Naive B cell (primary cell): Measurements from ENCODE around the gene BUB1. TPM values are rescaled to one million over a fixed set of nuclear protein-coding genes. Genes with fewer than 3 reads are reported as not detected.
"Not testable (repeated sequence)": the region's sequence is repeated elsewhere in the genome, so short reads cannot be mapped to it uniquely, and the experiment has no call there.

Source experiments
- ATAC-seq, 2 donors: fragments of 150-1000 bp; cut with Tn5 transposase; 2 replicates each; pipeline ENCODE4 v1.10.0; 2021; ENCODE audit warnings: low read depth in 2 of 2, mild to moderate bottlenecking in 2 of 2, moderate library complexity in 2 of 2
- DNase-seq: peaks from one replicate; pipeline ENCODE4 v3.0.0; 2022
- H3K27ac Mint-ChIP-seq, 6 donors: one replicate each; pipeline ENCODE4 v1.8.0; 2020 to 2022; ENCODE audit warnings: mild to moderate bottlenecking in 6 of 6, mixed read lengths in 6 of 6, moderate library complexity in 5 of 6, inconsistent platforms in 2 of 6
- H3K27me3 Mint-ChIP-seq, 3 donors: one replicate each; pipeline ENCODE4 v1.8.0; 2021 to 2022; ENCODE audit warnings: mixed read lengths in 3 of 3, mild to moderate bottlenecking in 1 of 3
- H3K36me3 Mint-ChIP-seq, 2 donors: one replicate each; pipeline ENCODE4 v1.8.0; 2020 to 2022; ENCODE audit warnings: mixed read lengths in 2 of 2, inconsistent platforms in 1 of 2, mild to moderate bottlenecking in 1 of 2
- H3K4me1 Mint-ChIP-seq, 3 donors: one replicate each; pipeline ENCODE4 v1.8.0; 2020 to 2022; ENCODE audit warnings: mixed read lengths in 3 of 3, inconsistent platforms in 1 of 3, mild to moderate bottlenecking in 1 of 3, moderate library complexity in 1 of 3
- H3K4me3 Mint-ChIP-seq, 8 donors: one replicate each; pipeline ENCODE4 v1.8.0; 2020 to 2022; ENCODE audit warnings: mild to moderate bottlenecking in 8 of 8, mixed read lengths in 8 of 8, moderate library complexity in 8 of 8, inconsistent platforms in 2 of 8
- H3K9me3 Mint-ChIP-seq, 7 donors: one replicate each; pipeline ENCODE4 v1.8.0; 2020 to 2022; ENCODE audit warnings: mixed read lengths in 7 of 7, mild to moderate bottlenecking in 5 of 7, inconsistent platforms in 2 of 7, moderate library complexity in 1 of 7
- polyA plus RNA-seq, 6 donors: library from polyadenylated mRNA; unstranded; fragments of 300-500 nt; fragmentation: Illumina TruSeq; gene quantifications; one replicate each; pipeline ENCODE4 v1.2.3, GENCODE V29; 2021; ENCODE audit warnings: low read depth in 6 of 6

Gene BUB1
- polyA plus RNA-seq, 6 donors from 2014 or later, result 0.63 to 1.8 (median 0.97) TPM; not detected in 1

DNA sequence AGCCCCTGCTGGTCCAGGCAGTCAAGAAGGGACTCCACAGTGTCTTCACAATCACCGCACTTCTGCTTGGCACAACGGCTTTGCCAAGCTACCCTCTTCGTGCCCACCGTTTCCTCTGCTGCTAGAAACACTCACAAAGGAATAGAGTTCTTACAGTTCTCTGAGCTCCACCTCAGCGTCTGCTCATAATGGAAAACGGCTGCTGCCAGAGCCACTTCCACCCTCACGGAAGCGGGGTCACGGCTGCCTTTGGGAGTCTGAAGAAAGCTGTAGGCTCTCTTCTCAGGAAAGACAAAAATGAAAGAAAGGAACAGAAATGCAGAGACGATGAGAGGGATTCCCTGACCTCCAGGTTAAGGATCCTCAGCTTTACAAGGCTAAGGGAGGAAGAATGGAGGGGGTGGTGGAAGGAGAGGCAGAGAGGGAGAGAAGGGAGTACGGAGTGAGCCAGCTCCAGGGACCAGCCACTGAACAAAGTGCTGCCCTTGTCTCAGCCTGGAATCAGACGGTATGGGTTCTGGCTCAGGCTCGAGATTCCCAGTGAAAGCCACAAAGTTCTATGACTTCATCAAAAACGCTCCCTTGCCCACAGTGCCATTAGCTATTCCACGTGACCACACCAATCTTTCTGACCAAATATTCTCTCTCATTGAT lies 88.1 kb downstream of the BUB1 start:
- H3K9me3 Mint-ChIP-seq, H3K4me3 Mint-ChIP-seq, H3K36me3 Mint-ChIP-seq, DNase-seq, H3K4me1 Mint-ChIP-seq, ATAC-seq, H3K27ac Mint-ChIP-seq, H3K27me3 Mint-ChIP-seq: not testable (repeated sequence)

DNA sequence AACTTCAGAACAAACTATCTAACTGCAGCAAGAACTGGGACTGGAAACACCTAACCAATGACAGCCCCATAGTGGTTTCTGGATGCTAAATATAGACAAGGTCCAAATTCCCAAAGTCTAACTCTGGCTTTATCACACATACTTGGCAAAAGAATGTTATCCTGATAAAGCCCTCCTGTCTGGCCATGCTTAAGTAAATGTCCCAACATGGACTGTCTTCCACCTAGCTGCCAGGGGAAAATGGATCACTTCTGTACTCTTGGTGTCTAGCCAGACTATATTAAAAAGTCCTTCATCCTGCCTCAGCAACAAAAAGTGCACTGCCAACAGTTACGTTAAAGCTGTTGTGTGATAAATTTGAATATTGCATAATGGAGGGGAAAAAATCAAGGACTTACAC lies 89.3 kb downstream of the BUB1 start:
- H3K27ac Mint-ChIP-seq, DNase-seq: not testable (repeated sequence)

More for the DNA sequence above, 89.3 kb downstream of the BUB1 start:
- H3K9me3 Mint-ChIP-seq, ATAC-seq, H3K4me1 Mint-ChIP-seq, H3K36me3 Mint-ChIP-seq, H3K4me3 Mint-ChIP-seq, H3K27me3 Mint-ChIP-seq: not testable (repeated sequence)

Other genes with a start within 250 kb of the BUB1 start
- gene LIMS4, start 205.2 kb downstream of the BUB1 start, polyA plus RNA-seq, result 1 to 10 TPM in 3 of 6 donors, under 1 TPM in 3; 0.58 to 1.6 (median 0.86) TPM
- gene RGPD6, start 100.8 kb downstream of the BUB1 start, polyA plus RNA-seq, result 1 to 10 TPM; 1.6 to 8.9 (median 5.4) TPM
- gene ACOXL, start 54.5 kb upstream of the BUB1 start, polyA plus RNA-seq, result not detected